HG03060 (cell line): ENCODE results near the gene RNF41.

Experiments
- ATAC-seq: cut with Tn5 transposase; IDR thresholded peaks from one replicate; pipeline ENCODE4 v1.9.1; 2021; ENCODE audit warnings: low read depth, moderate number of reproducible peaks; ENCODE audit not compliant: unreplicated experiment

RNF41 gene

DNA sequence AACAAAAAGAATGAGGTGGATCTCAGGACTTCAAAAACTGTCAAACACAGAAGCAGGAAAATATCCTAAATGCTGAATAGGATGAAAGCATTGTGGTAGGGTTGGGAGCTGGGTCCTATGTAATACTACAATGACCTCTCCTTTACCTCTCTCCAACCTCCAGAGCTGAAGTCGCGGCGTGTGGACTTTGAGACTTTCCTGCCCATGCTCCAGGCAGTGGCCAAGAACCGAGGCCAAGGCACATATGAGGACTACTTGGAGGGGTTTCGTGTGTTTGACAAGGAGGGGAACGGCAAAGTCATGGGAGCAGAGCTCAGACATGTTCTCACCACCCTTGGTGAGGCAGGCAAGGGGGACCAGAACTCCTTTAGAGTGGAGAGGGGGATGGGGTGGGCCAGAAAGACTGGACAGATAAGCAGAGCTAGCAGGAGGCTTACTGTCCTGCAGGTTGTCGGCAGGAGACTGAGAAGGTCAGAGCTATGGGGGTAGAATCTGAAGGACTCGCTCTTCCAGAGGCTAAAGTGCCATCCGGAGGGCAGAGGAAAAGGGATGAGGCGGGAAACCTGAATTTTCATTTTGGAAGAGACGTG is 66.4 kb downstream of the RNF41 start:
- no peak for ATAC-seq

DNA sequence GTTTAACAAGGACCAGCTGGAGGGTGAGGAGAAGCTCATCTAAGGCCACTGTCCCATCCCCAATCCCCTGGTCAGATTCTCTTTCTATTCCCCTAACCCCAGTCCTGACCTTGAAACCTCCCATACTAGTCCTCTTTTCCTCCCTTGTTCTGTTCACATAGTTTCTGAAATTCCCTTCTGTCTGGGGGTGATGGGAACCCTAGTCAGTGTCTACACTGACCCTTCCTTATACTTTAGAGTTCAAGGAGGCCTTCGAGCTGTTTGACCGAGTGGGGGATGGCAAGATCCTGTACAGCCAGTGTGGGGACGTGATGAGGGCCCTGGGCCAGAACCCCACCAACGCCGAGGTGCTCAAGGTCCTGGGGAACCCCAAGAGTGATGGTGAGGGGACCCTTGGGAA is 66.9 kb downstream of the RNF41 start:
- no peak for ATAC-seq

DNA sequence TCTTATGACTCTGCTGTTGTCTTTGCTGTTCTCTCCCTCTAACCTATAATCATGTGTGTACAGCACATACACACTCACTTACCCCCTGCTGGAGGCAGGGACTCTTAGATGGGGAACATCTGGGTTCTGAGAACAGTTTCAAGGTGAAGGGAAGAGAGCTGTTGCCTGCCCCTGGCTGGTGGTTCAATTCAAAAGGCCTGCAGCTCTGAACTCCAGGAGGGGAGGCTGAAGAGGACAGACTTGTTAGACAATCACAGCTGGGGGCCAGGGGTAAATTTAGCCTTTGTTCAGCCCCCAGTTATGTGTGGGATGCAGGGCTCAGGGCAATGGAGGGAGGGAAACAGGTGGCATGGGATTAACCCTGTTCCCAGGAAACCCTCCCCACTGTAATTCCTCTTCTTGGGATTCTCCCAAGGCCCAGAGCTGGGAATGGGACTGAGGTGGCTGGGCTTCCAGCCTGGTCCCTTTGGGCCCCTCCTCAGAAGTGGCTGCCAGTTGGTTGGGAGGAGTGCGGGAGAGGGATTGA is 67.4 kb downstream of the RNF41 start:
- no peak for ATAC-seq

DNA sequence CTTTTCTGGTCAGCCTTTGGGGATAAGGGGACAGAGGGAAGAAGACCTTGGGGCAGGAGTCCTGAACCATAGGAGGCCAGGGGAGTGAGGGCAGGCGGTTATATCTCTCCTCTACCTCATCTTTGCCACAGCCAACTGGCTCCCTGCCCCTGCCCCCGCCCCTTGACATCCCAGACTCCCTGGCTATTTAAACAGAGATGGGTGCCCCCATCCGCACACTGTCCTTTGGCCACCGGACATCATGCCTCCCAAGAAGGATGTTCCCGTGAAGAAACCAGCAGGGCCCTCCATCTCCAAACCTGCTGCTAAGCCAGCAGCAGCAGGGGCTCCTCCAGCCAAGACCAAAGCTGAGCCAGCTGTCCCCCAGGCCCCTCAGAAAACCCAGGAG is 68.0 kb downstream of the RNF41 start:
- ATAC-seq = no peak

DNA sequence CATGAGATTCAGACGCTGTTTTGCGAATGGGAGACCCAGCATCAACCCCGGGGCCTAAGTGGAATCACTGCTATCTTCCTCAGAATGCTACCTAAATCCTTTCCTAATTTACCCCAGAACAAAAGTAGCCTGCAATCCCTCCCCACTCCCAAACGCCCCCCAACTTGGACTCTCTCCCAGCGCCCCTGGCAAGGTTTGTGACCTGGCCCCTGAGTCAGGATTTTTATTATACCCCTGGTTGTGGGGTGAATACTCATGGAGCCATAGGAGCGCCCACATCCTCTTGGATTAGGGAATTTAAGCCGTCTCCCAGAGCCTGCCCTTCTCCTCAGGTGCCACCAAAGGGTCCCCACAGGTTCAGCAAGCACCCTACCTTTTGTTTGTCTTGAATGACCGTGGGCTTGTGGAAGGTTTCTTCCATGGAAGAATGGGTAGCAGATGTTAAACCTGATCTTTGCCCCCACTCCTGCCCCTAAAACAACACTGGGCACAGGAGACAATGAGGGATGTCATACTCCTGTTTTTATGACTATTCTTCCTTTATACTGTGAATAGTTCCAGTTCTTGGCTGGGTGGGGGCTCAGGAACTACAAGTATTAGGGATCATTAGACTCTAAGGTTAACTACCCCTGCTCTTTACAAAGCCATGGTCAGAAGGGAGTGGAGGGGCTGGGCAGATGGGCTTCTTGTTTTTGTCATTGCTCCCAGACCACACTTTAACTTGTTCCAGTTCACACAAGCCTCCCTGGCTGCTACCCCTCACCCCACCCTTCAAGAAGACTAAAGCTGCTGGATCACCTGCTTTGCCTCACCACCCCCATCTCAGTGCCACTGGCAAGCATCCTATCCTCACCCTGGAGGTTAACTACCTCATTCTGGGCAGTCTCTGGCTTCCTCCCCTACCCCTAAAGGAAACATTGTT is 68.7 kb downstream of the RNF41 start:
- no peak for ATAC-seq
